K562 (cell line): ENCODE results near the gene ECPAS. TPM values are rescaled to one million over a fixed set of nuclear protein-coding genes. Genes with fewer than 3 reads are reported as not detected.

ENCODE experiments used
- ATAC-seq: fragments of 200-7000 bp; cut with Tn5 transposase; 3 replicates; pipeline ENCODE4 v1.9.1; 2020; ENCODE audit warnings: moderate library complexity
- BruUV-seq: library from RNA; stranded (reverse); fragments of 400-500 nt; replicated peaks from 2 replicates; lab custom pipeline; 2021; lab: Mats Ljungman, UMichigan
- CTCF ChIA-PET: fragments of 300-600 bp; formaldehyde crosslinking; extraction: SDS; loops from one replicate; lab custom pipeline; 2021; ENCODE audit warnings: low intra/inter-chr PET ratio; lab: Yijun Ruan, JAX
- POLR2A ChIA-PET: fragments of 300-600, 350-650 bp; sonication (Branson Sonifier 250); formaldehyde crosslinking; extraction: SDS; loops from one replicate; lab custom pipeline; 2021; ENCODE audit warnings: antibody characterized with exemption, inconsistent platforms; lab: Yijun Ruan, JAX
- DNase-seq, 4 experiments: peaks; one replicate each; pipeline versions ENCODE4 v3.0.0 to v3.0.0-alpha.2; 2011 to 2018; ENCODE audit warnings: low spot score in 3 of 4, mixed read lengths in 3 of 4; ENCODE audit errors: extremely low read depth in 1 of 4
- FAIRE-seq: peaks from 2 replicates; lab custom pipeline; 2011; peaks lifted over from hg19 to GRCh38; lab: Jason Lieb, UNC
- H2AFZ ChIP-seq: 2 replicates; pipeline ENCODE4 v1.6.0; 2011; ENCODE audit warnings: low read depth, low read length, control low read depth, inconsistent platforms
- H3K27ac ChIP-seq: fragments of 200-600 bp; 3 replicates; pipeline ENCODE4 v1.8.0; 2011; ENCODE audit warnings: low read depth, mild to moderate bottlenecking, control low read depth, inconsistent platforms, low read length, moderate library complexity, mixed read lengths; ENCODE audit errors: extremely low read depth
- H3K27me3 ChIP-seq, 2 experiments: fragments of 300-600 bp in 1 of 2; 2 replicates in 1 of 2; 3 replicates in 1 of 2; pipeline versions ENCODE4 v1.6.0 to v1.8.0; 2011; ENCODE audit warnings: inconsistent platforms in 2 of 2, low read length in 2 of 2, mild to moderate bottlenecking in 1 of 2, mixed read lengths in 1 of 2, moderate library complexity in 1 of 2; ENCODE audit not compliant: control insufficient read depth in 2 of 2, insufficient read depth in 2 of 2
- H3K36me3 ChIP-seq: fragments of 300-600 bp; 3 replicates; pipeline ENCODE4 v1.8.0; 2011; ENCODE audit warnings: mild to moderate bottlenecking, low read length, inconsistent platforms; ENCODE audit not compliant: control insufficient read depth, insufficient read depth
- H3K4me1 ChIP-seq, 2 experiments: fragments of 200-600 bp in 1 of 2; replicated peaks in 1 of 2; 2 replicates in 1 of 2; 3 replicates in 1 of 2; pipeline versions ENCODE4 v1.5.1 to v1.8.0; 2011; ENCODE audit warnings: inconsistent platforms in 2 of 2, low read length in 2 of 2, mild to moderate bottlenecking in 1 of 2, mixed read lengths in 1 of 2, moderate library complexity in 1 of 2; ENCODE audit not compliant: control insufficient read depth in 2 of 2, insufficient read depth in 2 of 2
- H3K4me2 ChIP-seq: 2 replicates; pipeline ENCODE4 v1.6.1; 2011; ENCODE audit warnings: low read length, control low read depth, inconsistent platforms, mixed read lengths; ENCODE audit not compliant: insufficient read depth
- H3K4me3 ChIP-seq: fragments of 200-600 bp; sonication (generic), shearing (Covaris generic); 2 replicates; pipeline ENCODE4 v1.5.1; 2016; ENCODE audit warnings: control low read depth, inconsistent platforms
- H3K79me2 ChIP-seq: fragments of 200-600 bp; 3 replicates; pipeline ENCODE4 v1.8.0; 2011; ENCODE audit warnings: low read length, inconsistent platforms; ENCODE audit not compliant: control insufficient read depth, insufficient read depth
- H3K9ac ChIP-seq, 2 experiments: 2 replicates each; pipeline versions ENCODE4 v1.6.0 to v1.6.1; 2011; ENCODE audit warnings: low read depth in 2 of 2, low read length in 2 of 2, control low read depth in 1 of 2, inconsistent platforms in 1 of 2, mild to moderate bottlenecking in 1 of 2, mixed read lengths in 1 of 2; ENCODE audit not compliant: insufficient read depth in 1 of 2
- H3K9me1 ChIP-seq: one replicate; pipeline ENCODE4 v1.6.0; 2011; ENCODE audit warnings: inconsistent platforms, mild to moderate bottlenecking, low read length, moderate library complexity; ENCODE audit not compliant: control insufficient read depth, insufficient read depth
- H3K9me3 ChIP-seq: replicated peaks from 2 replicates; pipeline ENCODE4 v1.5.1; 2011; ENCODE audit warnings: low read depth, low read length, inconsistent platforms; ENCODE audit not compliant: control insufficient read depth, insufficient read depth
- H4K20me1 ChIP-seq: replicated peaks from 2 replicates; pipeline ENCODE4 v1.6.1; 2011; ENCODE audit warnings: low read length, inconsistent platforms, mixed read lengths; ENCODE audit not compliant: control insufficient read depth, insufficient read depth
- JUN ChIP-seq, 2 experiments: sonication (generic) in 1 of 2; formaldehyde crosslinking in 1 of 2; IDR thresholded peaks; 2 replicates each; pipeline versions ENCODE4 v1.6.1 to v1.8.0; 2012 to 2022; ENCODE audit warnings: borderline replicate concordance in 2 of 2, mild to moderate bottlenecking in 2 of 2, improper control_type of control experiment in 1 of 2, low read depth in 1 of 2, low read length in 1 of 2, missing genetic modification reagents in 1 of 2
- KDM2B ChIP-seq: fragments of 250-450 bp; sonication (Bioruptor Pico); IDR thresholded peaks from 2 replicates; pipeline ENCODE4 v1.8.0; 2021; ENCODE audit warnings: mild to moderate bottlenecking, moderate library complexity
- MLX ChIP-seq, 2 experiments: fragments of 450-650 bp in 1 of 2; sonication (generic) in 1 of 2; formaldehyde crosslinking; conservative IDR thresholded peaks; 2 replicates each; pipeline versions ENCODE4 v1.4.0 to v1.8.1; 2020 to 2022; ENCODE audit warnings: mild to moderate bottlenecking in 1 of 2, missing genetic modification reagents in 1 of 2
- NONO ChIP-seq, 2 experiments: fragments of 200-400 bp in 1 of 2; fragments of 450-650 bp in 1 of 2; formaldehyde crosslinking in 1 of 2; IDR thresholded peaks; 2 replicates each; pipeline ENCODE4 v1.6.1; 2017; ENCODE audit warnings: low read depth in 2 of 2, mild to moderate bottlenecking in 2 of 2, moderate library complexity in 2 of 2, low read length in 1 of 2
- SNIP1 ChIP-seq: fragments of 450-650 bp; IDR thresholded peaks from 2 replicates; pipeline ENCODE4 v1.7.1; 2017; ENCODE audit warnings: low read depth, mild to moderate bottlenecking
- ZFPM2 ChIP-seq: fragments of 250-450 bp; sonication (Bioruptor Pico); IDR thresholded peaks from 2 replicates; pipeline ENCODE4 v1.5.1; 2022; ENCODE audit warnings: mild to moderate bottlenecking
- in situ Hi-C: fragments of 300-500 bp; cut with MboI; formaldehyde crosslinking; loops from 4 replicates; pipeline ENCODE4 v1.15.0; 2018; ENCODE audit warnings: inconsistent platforms, mixed read lengths
- intact Hi-C: fragments of 100-400 bp; cut with micrococcal nuclease; formaldehyde crosslinking; loops from 2 replicates; pipeline ENCODE4 v1.14.2; 2022
- polyA plus RNA-seq, 8 experiments: library from polyadenylated mRNA; depleted of rRNA in 4 of 8; stranded (reverse) in 5 of 8; unstranded in 3 of 8; fragments of >200 nt; fragmentation: Nextera tagmentation in 2 of 8; fragmentation: Illumina TruSeq in 1 of 8; extraction: Ambion mirVana in 2 of 8; extraction: Trizol in 1 of 8; gene quantifications; 2 replicates each; pipeline versions ENCODE4 v1.2.1 to v1.2.3, GENCODE V29; 2011 to 2014; ENCODE audit warnings: inconsistent platforms in 1 of 8, missing spikeins in 1 of 8
- total RNA-seq, 7 experiments: library from RNA; depleted of rRNA in 6 of 7; stranded (reverse); fragments of >200 nt in 6 of 7; fragmentation: Illumina TruSeq in 2 of 7; extraction: Trizol in 2 of 7; gene quantifications; 2 replicates each; pipeline versions ENCODE4 v1.2.1 to v1.2.3, GENCODE V29; 2011 to 2021; ENCODE audit warnings: low replicate concordance in 1 of 7
- TF ChIP-seq, protein P1 (sequence below): fragments of 200-800 bp; sonication (Bioruptor generic); IDR thresholded peaks from 2 replicates; pipeline ENCODE4 v1.6.1; 2017; ENCODE audit warnings: missing genetic modification characterization, missing compliant biosample characterization
- TF ChIP-seq, protein P2 (sequence below), 2 experiments: fragments of 450-650 bp in 1 of 2; IDR thresholded peaks; 2 replicates each; pipeline ENCODE4 v1.6.1; 2011 to 2017; ENCODE audit warnings: low read depth in 2 of 2, antibody characterized with exemption in 1 of 2, borderline replicate concordance in 1 of 2, low read length in 1 of 2, mild to moderate bottlenecking in 1 of 2, mixed read lengths in 1 of 2; ENCODE audit not compliant: control insufficient read depth in 1 of 2
- TF ChIP-seq, protein P3 (sequence below): sonication (generic); formaldehyde crosslinking; IDR thresholded peaks from 2 replicates; pipeline ENCODE4 v1.8.0; 2022; ENCODE audit warnings: missing genetic modification reagents, mild to moderate bottlenecking, borderline replicate concordance

ECPAS gene
- total and polyA plus RNA-seq, 9 of the 15 experiments (the other 6 are each of a cell fraction or from before 2014, with no cell fraction given): 14.5 to 90.9 (median 75.7) TPM

DNA sequence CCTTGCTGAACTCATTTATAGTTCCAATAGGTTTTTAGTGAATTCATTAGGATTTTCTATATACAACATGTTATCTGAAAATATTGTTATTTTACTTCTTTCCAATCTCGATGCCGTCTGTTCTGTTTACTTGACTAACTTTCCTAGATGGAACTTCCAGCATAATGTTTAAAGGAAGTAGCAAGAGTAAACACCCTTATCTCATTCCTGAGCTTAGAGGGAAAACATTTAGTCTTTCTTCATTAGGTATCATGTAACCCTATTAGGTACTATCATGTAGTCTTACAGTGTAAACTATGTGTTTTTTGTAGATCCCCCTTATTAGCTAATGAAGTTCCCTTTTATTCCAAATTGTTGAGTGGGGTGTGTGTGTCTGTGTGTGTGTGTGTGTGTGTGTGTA lies 131.6 kb downstream of the ECPAS start (continued):
- TF ChIP-seq, protein P1, sequence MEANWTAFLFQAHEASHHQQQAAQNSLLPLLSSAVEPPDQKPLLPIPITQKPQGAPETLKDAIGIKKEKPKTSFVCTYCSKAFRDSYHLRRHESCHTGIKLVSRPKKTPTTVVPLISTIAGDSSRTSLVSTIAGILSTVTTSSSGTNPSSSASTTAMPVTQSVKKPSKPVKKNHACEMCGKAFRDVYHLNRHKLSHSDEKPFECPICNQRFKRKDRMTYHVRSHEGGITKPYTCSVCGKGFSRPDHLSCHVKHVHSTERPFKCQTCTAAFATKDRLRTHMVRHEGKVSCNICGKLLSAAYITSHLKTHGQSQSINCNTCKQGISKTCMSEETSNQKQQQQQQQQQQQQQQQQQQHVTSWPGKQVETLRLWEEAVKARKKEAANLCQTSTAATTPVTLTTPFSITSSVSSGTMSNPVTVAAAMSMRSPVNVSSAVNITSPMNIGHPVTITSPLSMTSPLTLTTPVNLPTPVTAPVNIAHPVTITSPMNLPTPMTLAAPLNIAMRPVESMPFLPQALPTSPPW: no peak
- no peak for TF ChIP-seq JUN (IDR thresholded peaks at IDR 0.05; ENCODE audit: borderline replicate concordance, low read depth, low read length)
- no peak for TF ChIP-seq JUN (CRISPR knock-in tag; IDR thresholded peaks at IDR 0.05; ENCODE audit: borderline replicate concordance)

- ChIA-PET CTCF (no interaction called here), POLR2A (no interaction called here)
- Histone ChIP-seq H3K27ac (no peak overlapping the region), H3K4me3 (no peak overlapping the region), H3K36me3 (no peaks in the 10 kb centered on the region), H3K9me1 (no peaks in the 10 kb centered on the region), H2AFZ (no peak overlapping the region), H4K20me1 (no peaks in the 10 kb centered on the region), H3K9ac (no peak overlapping the region), H3K4me2 (no peak overlapping the region), H3K27me3 (no peaks in the 10 kb centered on the region), H3K4me1 (no peaks in the 10 kb centered on the region), H3K79me2 (no peaks in the 10 kb centered on the region), H3K9me3 (no peaks in the 10 kb centered on the region)
- TF ChIP-seq NONO (IDR thresholded peaks at IDR 0.05; ENCODE audit: low read depth in 2 of 2, low read length in 1 of 2): no peak
- TF ChIP-seq KDM2B: no peak
- no peak for TF ChIP-seq SNIP1
- TF ChIP-seq, protein P2, sequence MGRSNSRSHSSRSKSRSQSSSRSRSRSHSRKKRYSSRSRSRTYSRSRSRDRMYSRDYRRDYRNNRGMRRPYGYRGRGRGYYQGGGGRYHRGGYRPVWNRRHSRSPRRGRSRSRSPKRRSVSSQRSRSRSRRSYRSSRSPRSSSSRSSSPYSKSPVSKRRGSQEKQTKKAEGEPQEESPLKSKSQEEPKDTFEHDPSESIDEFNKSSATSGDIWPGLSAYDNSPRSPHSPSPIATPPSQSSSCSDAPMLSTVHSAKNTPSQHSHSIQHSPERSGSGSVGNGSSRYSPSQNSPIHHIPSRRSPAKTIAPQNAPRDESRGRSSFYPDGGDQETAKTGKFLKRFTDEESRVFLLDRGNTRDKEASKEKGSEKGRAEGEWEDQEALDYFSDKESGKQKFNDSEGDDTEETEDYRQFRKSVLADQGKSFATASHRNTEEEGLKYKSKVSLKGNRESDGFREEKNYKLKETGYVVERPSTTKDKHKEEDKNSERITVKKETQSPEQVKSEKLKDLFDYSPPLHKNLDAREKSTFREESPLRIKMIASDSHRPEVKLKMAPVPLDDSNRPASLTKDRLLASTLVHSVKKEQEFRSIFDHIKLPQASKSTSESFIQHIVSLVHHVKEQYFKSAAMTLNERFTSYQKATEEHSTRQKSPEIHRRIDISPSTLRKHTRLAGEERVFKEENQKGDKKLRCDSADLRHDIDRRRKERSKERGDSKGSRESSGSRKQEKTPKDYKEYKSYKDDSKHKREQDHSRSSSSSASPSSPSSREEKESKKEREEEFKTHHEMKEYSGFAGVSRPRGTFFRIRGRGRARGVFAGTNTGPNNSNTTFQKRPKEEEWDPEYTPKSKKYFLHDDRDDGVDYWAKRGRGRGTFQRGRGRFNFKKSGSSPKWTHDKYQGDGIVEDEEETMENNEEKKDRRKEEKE (IDR thresholded peaks at IDR 0.05; ENCODE audit: borderline replicate concordance in 1 of 2, control insufficient read depth in 1 of 2, low read depth in 2 of 2, low read length in 1 of 2): no peak
- no peak for TF ChIP-seq ZFPM2 (CRISPR knock-in tag)
- no peak for TF ChIP-seq MLX (CRISPR knock-in tag; conservative IDR thresholded peaks at IDR 0.05)
- TF ChIP-seq, protein P3, sequence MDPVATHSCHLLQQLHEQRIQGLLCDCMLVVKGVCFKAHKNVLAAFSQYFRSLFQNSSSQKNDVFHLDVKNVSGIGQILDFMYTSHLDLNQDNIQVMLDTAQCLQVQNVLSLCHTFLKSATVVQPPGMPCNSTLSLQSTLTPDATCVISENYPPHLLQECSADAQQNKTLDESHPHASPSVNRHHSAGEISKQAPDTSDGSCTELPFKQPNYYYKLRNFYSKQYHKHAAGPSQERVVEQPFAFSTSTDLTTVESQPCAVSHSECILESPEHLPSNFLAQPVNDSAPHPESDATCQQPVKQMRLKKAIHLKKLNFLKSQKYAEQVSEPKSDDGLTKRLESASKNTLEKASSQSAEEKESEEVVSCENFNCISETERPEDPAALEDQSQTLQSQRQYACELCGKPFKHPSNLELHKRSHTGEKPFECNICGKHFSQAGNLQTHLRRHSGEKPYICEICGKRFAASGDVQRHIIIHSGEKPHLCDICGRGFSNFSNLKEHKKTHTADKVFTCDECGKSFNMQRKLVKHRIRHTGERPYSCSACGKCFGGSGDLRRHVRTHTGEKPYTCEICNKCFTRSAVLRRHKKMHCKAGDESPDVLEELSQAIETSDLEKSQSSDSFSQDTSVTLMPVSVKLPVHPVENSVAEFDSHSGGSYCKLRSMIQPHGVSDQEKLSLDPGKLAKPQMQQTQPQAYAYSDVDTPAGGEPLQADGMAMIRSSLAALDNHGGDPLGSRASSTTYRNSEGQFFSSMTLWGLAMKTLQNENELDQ (CRISPR knock-in tag): no peak
- DNase-seq (no peak), ATAC-seq (no peak), FAIRE-seq (no peak)
- in situ Hi-C loops (no loop called here), intact Hi-C loops (no loop called here)
- no TSS peak for BruUV-seq
Observed at GRCh38 chr9:111350556-111350955, 133.6 kb downstream of the ECPAS start.
